Kidney epithelial cell (primary cell): ENCODE data around the gene BRWD1. TPM values are rescaled to one million over a fixed set of nuclear protein-coding genes. Genes with fewer than 3 reads are reported as not detected.

Experiments used
- DNase-seq: peaks from one replicate; pipeline ENCODE4 v3.0.0-alpha.2; 2010; ENCODE audit warnings: low read depth
- H3K27me3 ChIP-seq: 2 replicates; pipeline ENCODE4 v1.6.0; 2011; ENCODE audit warnings: low read length; ENCODE audit not compliant: control insufficient read depth, insufficient read depth
- H3K36me3 ChIP-seq: 2 replicates; pipeline ENCODE4 v1.5.1; 2011; ENCODE audit warnings: low read length; ENCODE audit not compliant: control insufficient read depth, insufficient read depth
- H3K4me3 ChIP-seq: 2 replicates; pipeline ENCODE4 v1.5.1; 2011; ENCODE audit warnings: low read depth, mild to moderate bottlenecking, control low read depth, low read length
- CTCF ChIP-seq: IDR thresholded peaks from 2 replicates; pipeline ENCODE4 v1.5.1; 2011; ENCODE audit warnings: mild to moderate bottlenecking, moderate library complexity, low read length, control low read depth, inconsistent platforms; ENCODE audit not compliant: insufficient read depth, poor library complexity, severe bottlenecking
- total RNA-seq: library from RNA; depleted of rRNA; stranded (reverse); fragments of >200 nt; gene quantifications from 2 replicates; pipeline ENCODE4 v1.2.3, GENCODE V29; 2015

BRWD1 gene
- total RNA-seq, 1 donor from 2014 or later, result 26.3 TPM

- peaks cover 3% of the 10 kb centered on the region for H3K36me3 ChIP-seq
- no peak for DNase-seq
These were observed 24.4 kb downstream of the BRWD1 start for GRCh38 chr21:39288987-39289386.

GRCh38 chr21:39282911-39283310 lies 30.5 kb downstream of the BRWD1 start:
- DNase-seq, result no peak
- peaks cover 1% of the 10 kb centered on the region for H3K36me3 ChIP-seq

More at GRCh38 chr21:39288987-39289386, 24.4 kb downstream of the BRWD1 start:
- Histone ChIP-seq H3K4me3 (no peak overlapping the region), H3K27me3 (no peaks in the 10 kb centered on the region)
- TF ChIP-seq CTCF, result no peak

GRCh38 chr21:39281853-39282252 lies 31.6 kb downstream of the BRWD1 start:
- H3K36me3 ChIP-seq, result peaks cover 1% of the 10 kb centered on the region
- no peaks in the 10 kb centered on the region for H3K27me3 ChIP-seq
- DNase-seq, result no peak
- TF ChIP-seq CTCF, result no peak
- no peak overlapping the region for H3K4me3 ChIP-seq

More at GRCh38 chr21:39282911-39283310, 30.5 kb downstream of the BRWD1 start:
- no peak for TF ChIP-seq CTCF
- no peak overlapping the region for H3K4me3 ChIP-seq
- H3K27me3 ChIP-seq, result no peaks in the 10 kb centered on the region

GRCh38 chr21:39281207-39281606 lies 32.2 kb downstream of the BRWD1 start:
- no peak for DNase-seq
- Histone ChIP-seq H3K4me3 (no peak overlapping the region), H3K36me3 (peaks cover 1% of the 10 kb centered on the region), H3K27me3 (no peaks in the 10 kb centered on the region)
- no peak for TF ChIP-seq CTCF

GRCh38 chr21:39269620-39270019 lies 43.8 kb downstream of the BRWD1 start:
- no peak for TF ChIP-seq CTCF
- H3K27me3 ChIP-seq, result no peaks in the 10 kb centered on the region
- no peak for DNase-seq
- H3K36me3 ChIP-seq, result no peaks in the 10 kb centered on the region
- no peak overlapping the region for H3K4me3 ChIP-seq

- DNase-seq, result no peak
- Histone ChIP-seq H3K4me3 (no peak overlapping the region), H3K36me3 (no peaks in the 10 kb centered on the region), H3K27me3 (no peaks in the 10 kb centered on the region)
- no peak for TF ChIP-seq CTCF
These were observed 47.8 kb downstream of the BRWD1 start for GRCh38 chr21:39265603-39266002.
